Peyer's patch (tissue), 4 donors: ENCODE data around the gene CCDC160.

Experiments
- POLR2A ChIP-seq, 2 donors: fragments of 450-650 bp; IDR thresholded peaks; one replicate each; pipeline ENCODE4 v1.5.1; 2017; ENCODE audit warnings: antibody characterized with exemption in 2 of 2, mild to moderate bottlenecking in 2 of 2, moderate library complexity in 2 of 2
- TF ChIP-seq, protein P1 (sequence below), 6 experiments: fragments of 450-650 bp in 4 of 6; fragments of 200-600 bp in 2 of 6; sonication (generic) in 1 of 6; IDR thresholded peaks; one replicate each; pipeline ENCODE4 v1.5.1; 2017 to 2019; ENCODE audit warnings: antibody characterized with exemption in 6 of 6, mild to moderate bottlenecking in 3 of 6, moderate library complexity in 1 of 6

DNA sequence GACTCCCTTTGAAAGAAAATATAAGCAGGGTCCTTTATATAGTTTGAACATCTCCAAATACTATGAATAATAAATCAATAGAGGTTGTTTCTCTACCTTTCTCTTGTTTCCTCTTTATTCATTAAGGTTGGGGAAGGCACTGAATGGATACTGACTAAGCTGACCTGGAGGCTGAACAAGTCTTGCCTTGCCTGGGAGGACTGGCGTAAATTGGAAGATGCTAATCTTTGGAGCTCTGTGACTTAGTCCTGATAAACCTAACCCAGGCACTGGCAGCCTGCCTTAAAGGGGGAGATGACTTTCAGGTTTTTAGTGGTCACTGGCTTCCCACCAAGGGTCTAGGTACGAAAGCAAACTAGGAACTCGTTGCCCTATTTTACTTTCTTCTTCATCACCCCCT, 10.5 kb downstream of the CCDC160 start:
- TF ChIP-seq, protein P1, sequence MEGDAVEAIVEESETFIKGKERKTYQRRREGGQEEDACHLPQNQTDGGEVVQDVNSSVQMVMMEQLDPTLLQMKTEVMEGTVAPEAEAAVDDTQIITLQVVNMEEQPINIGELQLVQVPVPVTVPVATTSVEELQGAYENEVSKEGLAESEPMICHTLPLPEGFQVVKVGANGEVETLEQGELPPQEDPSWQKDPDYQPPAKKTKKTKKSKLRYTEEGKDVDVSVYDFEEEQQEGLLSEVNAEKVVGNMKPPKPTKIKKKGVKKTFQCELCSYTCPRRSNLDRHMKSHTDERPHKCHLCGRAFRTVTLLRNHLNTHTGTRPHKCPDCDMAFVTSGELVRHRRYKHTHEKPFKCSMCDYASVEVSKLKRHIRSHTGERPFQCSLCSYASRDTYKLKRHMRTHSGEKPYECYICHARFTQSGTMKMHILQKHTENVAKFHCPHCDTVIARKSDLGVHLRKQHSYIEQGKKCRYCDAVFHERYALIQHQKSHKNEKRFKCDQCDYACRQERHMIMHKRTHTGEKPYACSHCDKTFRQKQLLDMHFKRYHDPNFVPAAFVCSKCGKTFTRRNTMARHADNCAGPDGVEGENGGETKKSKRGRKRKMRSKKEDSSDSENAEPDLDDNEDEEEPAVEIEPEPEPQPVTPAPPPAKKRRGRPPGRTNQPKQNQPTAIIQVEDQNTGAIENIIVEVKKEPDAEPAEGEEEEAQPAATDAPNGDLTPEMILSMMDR (IDR thresholded peaks at IDR 0.05) = no peak
- no peak for TF ChIP-seq POLR2A (IDR thresholded peaks at IDR 0.05)
